Neural progenitor cell (in vitro differentiated cells): ENCODE results near the gene FOLH1. TPM values are rescaled to one million over a fixed set of nuclear protein-coding genes. Genes with fewer than 3 reads are reported as not detected.
"Not testable (repeated sequence)": the region's sequence is repeated elsewhere in the genome, so short reads cannot be mapped to it uniquely, and the experiment has no call there.

ENCODE experiments used
- DNase-seq: peaks from one replicate; pipeline ENCODE4 v3.0.0-alpha.2; 2016; ENCODE audit warnings: low spot score
- H2AFZ ChIP-seq: fragments of 200-600 bp; sonication (generic); replicated peaks from 2 replicates; pipeline ENCODE4 v1.6.1; 2016; ENCODE audit warnings: antibody characterized with exemption
- H3F3A ChIP-seq: fragments of 200-600 bp; sonication (generic); 2 replicates; pipeline ENCODE4 v1.6.1; 2016; ENCODE audit warnings: antibody characterized with exemption, low read depth
- H3K27ac ChIP-seq: fragments of 200-600 bp; sonication (generic); 2 replicates; pipeline ENCODE4 v1.5.1; 2016; ENCODE audit warnings: mild to moderate bottlenecking
- H3K27me3 ChIP-seq: fragments of 200-600 bp; sonication (generic); 2 replicates; pipeline ENCODE4 v1.6.1; 2016; ENCODE audit warnings: mild to moderate bottlenecking, moderate library complexity
- H3K36me3 ChIP-seq: fragments of 200-600 bp; sonication (generic); 2 replicates; pipeline ENCODE4 v1.5.1; 2016
- H3K4me1 ChIP-seq: fragments of 200-600 bp; sonication (generic); 2 replicates; pipeline ENCODE4 v1.6.1; 2016; ENCODE audit warnings: mixed run types
- H3K4me2 ChIP-seq: fragments of 200-600 bp; sonication (generic); 2 replicates; pipeline ENCODE4 v1.6.1; 2016
- H3K4me3 ChIP-seq: fragments of 200-600 bp; sonication (generic); 2 replicates; pipeline ENCODE4 v1.5.1; 2016
- H3K79me2 ChIP-seq: fragments of 200-600 bp; sonication (generic); 2 replicates; pipeline ENCODE4 v1.6.1; 2016; ENCODE audit warnings: low read depth
- H3K9ac ChIP-seq: fragments of 200-600 bp; sonication (generic); 2 replicates; pipeline ENCODE4 v1.6.1; 2016
- H3K9me3 ChIP-seq: fragments of 200-600 bp; sonication (generic); 2 replicates; pipeline ENCODE4 v1.5.1; 2016; ENCODE audit warnings: low read depth
- H4K20me1 ChIP-seq: fragments of 200-600 bp; sonication (generic); 2 replicates; pipeline ENCODE4 v1.6.1; 2016; ENCODE audit warnings: low read depth
- H3K27ac Mint-ChIP-seq: 3 replicates; pipeline ENCODE4 v1.8.0; 2021; ENCODE audit warnings: mixed read lengths
- H3K27me3 Mint-ChIP-seq: 2 replicates; pipeline ENCODE4 v1.8.0; 2022; ENCODE audit warnings: low read depth, mild to moderate bottlenecking, inconsistent platforms, moderate library complexity, mixed read lengths; ENCODE audit not compliant: insufficient read depth
- H3K36me3 Mint-ChIP-seq: 3 replicates; pipeline ENCODE4 v1.8.0; 2021; ENCODE audit warnings: mixed read lengths
- H3K4me1 Mint-ChIP-seq: 3 replicates; pipeline ENCODE4 v1.8.0; 2021; ENCODE audit warnings: mixed read lengths
- H3K4me3 Mint-ChIP-seq: 3 replicates; pipeline ENCODE4 v1.8.0; 2021; ENCODE audit warnings: mild to moderate bottlenecking, moderate library complexity, mixed read lengths
- H3K9me3 Mint-ChIP-seq: 3 replicates; pipeline ENCODE4 v1.8.0; 2020; ENCODE audit warnings: mixed read lengths
- total RNA-seq: library from RNA; depleted of rRNA; stranded (reverse); fragments of >200 nt; gene quantifications from 2 replicates; pipeline ENCODE4 v1.2.3, GENCODE V29; 2015; ENCODE audit warnings: low replicate concordance

Gene FOLH1
- total RNA-seq, 1 donor from 2014 or later: not detected

DNA sequence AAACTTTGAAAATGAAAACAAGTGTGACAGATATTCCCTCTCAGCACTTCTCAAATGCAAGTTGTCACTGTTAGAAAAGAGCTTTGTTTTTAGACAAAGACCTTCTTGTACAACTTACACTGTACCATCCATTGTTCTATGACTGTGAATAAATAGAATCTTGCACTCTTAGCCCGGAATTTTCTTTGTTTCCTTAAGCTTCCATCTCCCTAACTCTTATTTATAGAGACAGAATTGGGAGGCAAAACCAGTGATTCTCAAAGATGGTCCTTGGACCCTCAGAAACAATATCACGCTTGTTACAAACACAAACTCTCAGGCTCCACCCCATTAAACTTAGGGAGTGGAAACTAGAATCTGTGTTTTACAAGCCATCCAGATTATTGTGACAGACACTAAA is 18.1 kb downstream of the FOLH1 start:
- not testable (repeated sequence) for H2AFZ ChIP-seq, H3K27ac ChIP-seq, H3K9ac ChIP-seq, H3K4me1 Mint-ChIP-seq, H3K4me3 ChIP-seq, DNase-seq, H3K27me3 ChIP-seq, H3K27me3 Mint-ChIP-seq, H3K4me3 Mint-ChIP-seq, H3K4me1 ChIP-seq, H4K20me1 ChIP-seq, H3F3A ChIP-seq, H3K4me2 ChIP-seq, H3K79me2 ChIP-seq, H3K27ac Mint-ChIP-seq, H3K9me3 Mint-ChIP-seq, H3K36me3 ChIP-seq, H3K36me3 Mint-ChIP-seq
- H3K9me3 ChIP-seq: peaks cover 17% of the 10 kb centered on the region

DNA sequence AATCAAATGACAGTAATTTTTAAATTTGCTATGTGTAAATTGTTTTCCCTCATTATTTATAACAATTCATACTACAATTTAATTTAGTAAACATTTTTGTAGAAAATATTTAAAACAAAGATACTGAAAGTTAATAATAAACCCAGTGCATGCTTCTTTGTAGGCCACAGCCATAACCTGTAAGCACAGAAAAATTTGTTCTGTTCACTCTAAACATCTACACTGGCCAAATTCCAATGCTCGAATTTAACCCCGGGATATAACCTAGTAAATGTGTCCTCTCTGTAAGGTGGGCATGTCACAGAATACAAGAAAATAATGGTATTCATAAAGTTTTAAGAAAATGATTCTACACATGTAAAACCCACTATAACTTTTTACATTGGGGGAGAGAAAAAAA is 22.2 kb downstream of the FOLH1 start:
- H3K4me3 Mint-ChIP-seq, H3K27ac ChIP-seq, H3K27me3 Mint-ChIP-seq: not testable (repeated sequence)

DNA sequence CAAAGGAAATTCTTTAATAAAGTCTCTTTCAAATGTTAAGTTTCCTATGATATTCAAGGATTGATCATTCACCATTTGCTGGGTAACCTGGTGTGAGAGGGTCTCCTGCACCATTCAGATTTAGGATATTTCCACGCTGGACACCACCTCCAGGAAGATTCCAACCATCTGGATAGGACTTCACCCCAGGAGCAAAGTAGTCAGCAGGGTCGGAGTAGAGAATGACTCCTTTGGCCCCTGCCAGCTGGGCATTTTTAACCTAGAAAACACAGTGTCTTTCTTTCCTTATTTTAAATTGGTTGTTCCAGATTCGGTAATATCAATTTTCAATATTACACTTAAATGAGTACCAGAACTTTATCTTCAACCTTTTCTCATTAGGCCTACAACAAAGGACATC is 22.8 kb downstream of the FOLH1 start:
- DNase-seq, H3K79me2 ChIP-seq, H3K36me3 ChIP-seq, H3K4me3 ChIP-seq, H3K9ac ChIP-seq, H3K27ac Mint-ChIP-seq, H3K27me3 Mint-ChIP-seq, H3K36me3 Mint-ChIP-seq, H3K4me1 Mint-ChIP-seq, H3K27ac ChIP-seq, H3K4me3 Mint-ChIP-seq, H3K4me2 ChIP-seq, H3K4me1 ChIP-seq, H3F3A ChIP-seq, H2AFZ ChIP-seq, H4K20me1 ChIP-seq, H3K27me3 ChIP-seq: not testable (repeated sequence)
- H3K9me3 ChIP-seq: peaks cover 15% of the 10 kb centered on the region
- H3K9me3 Mint-ChIP-seq: peaks cover 13% of the 10 kb centered on the region

More for the DNA sequence above, 22.2 kb downstream of the FOLH1 start:
- not testable (repeated sequence) for H3K36me3 Mint-ChIP-seq, H3K9ac ChIP-seq, H3K4me1 Mint-ChIP-seq, H3K79me2 ChIP-seq, H3F3A ChIP-seq, H3K27ac Mint-ChIP-seq, H3K4me2 ChIP-seq, H2AFZ ChIP-seq, H3K4me3 ChIP-seq, DNase-seq, H4K20me1 ChIP-seq, H3K27me3 ChIP-seq, H3K36me3 ChIP-seq, H3K4me1 ChIP-seq
- H3K9me3 ChIP-seq: peaks cover 15% of the 10 kb centered on the region
- peaks cover 14% of the 10 kb centered on the region for H3K9me3 Mint-ChIP-seq

DNA sequence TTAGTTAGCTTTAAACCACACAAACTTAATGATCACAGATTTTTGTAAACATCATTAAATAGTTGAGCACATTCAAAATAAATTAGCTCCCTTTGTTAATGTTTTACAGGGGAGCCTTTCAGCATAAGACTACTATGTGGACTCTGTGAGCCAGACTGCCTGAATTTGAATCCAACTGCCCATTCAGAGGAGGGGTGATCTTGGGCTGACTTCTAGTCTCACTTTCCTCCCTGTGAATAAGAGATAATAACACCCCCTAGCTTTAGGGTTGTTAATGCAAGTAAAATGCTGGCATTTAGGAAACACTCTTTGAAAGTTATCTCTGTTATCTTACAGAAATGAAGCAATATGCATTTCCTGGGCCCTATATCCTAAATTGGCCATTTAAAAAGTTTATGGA is 23.6 kb downstream of the FOLH1 start:
- H3K27me3 Mint-ChIP-seq: not testable (repeated sequence)

DNA sequence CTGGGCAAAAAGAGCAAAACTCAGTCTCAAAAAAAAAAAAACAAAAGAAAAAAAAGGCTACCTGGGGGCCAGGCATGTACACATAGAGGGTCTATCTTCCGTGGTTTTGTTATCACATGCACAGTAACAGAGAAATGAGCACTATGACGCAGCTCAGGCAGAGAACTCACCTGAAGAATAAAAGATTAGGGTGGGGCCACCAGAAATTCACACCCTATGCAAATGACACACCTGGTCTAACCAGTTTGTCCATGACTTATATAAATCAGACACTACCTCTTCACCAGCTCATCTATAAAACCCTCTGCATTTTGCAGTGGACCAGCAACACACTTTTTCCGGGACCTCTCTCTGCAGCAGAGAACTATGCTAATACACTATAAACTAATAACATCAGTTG is 30.5 kb downstream of the FOLH1 start:
- not testable (repeated sequence) for DNase-seq

More for the DNA sequence above, 23.6 kb downstream of the FOLH1 start:
- not testable (repeated sequence) for H3K4me2 ChIP-seq, H3K36me3 ChIP-seq, H3K27me3 ChIP-seq, H3F3A ChIP-seq, H2AFZ ChIP-seq, DNase-seq, H3K27ac ChIP-seq, H4K20me1 ChIP-seq, H3K36me3 Mint-ChIP-seq, H3K9ac ChIP-seq, H3K79me2 ChIP-seq, H3K4me1 Mint-ChIP-seq, H3K4me1 ChIP-seq, H3K4me3 Mint-ChIP-seq, H3K27ac Mint-ChIP-seq, H3K4me3 ChIP-seq
- peaks cover 15% of the 10 kb centered on the region for H3K9me3 ChIP-seq
- peaks cover 15% of the 10 kb centered on the region for H3K9me3 Mint-ChIP-seq

DNA sequence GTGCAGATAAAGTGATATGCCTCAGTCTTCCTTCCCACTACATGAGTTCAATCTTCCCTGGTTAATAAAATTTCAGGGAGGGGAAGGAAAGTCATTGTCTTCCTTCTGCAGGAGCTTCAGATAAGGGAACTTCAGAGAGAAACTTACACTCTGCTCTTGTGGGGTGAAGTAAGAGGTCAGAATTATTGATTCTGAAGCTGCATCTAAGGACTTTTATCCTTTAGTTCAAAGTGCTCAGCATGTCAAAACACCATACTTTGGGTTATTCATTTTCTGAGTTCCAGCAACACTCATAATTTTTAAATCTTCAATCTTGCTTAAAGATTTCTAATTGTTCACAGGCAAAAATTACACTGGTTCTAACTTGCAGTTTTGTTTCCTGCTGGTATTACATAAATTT is 33.0 kb downstream of the FOLH1 start:
- not testable (repeated sequence) for H3K27me3 Mint-ChIP-seq, H3K27ac Mint-ChIP-seq, H3K9ac ChIP-seq, H2AFZ ChIP-seq, H3F3A ChIP-seq, H3K36me3 ChIP-seq, H3K9me3 Mint-ChIP-seq, DNase-seq, H3K27ac ChIP-seq, H3K4me2 ChIP-seq, H3K9me3 ChIP-seq, H3K79me2 ChIP-seq, H3K4me3 Mint-ChIP-seq, H3K36me3 Mint-ChIP-seq, H3K27me3 ChIP-seq, H4K20me1 ChIP-seq, H3K4me1 Mint-ChIP-seq, H3K4me1 ChIP-seq, H3K4me3 ChIP-seq

More for the DNA sequence above, 30.5 kb downstream of the FOLH1 start:
- H3K9me3 ChIP-seq, H3K36me3 ChIP-seq, H3K4me1 ChIP-seq, H3K9ac ChIP-seq, H4K20me1 ChIP-seq, H2AFZ ChIP-seq, H3K27ac ChIP-seq, H3K4me2 ChIP-seq, H3K27me3 ChIP-seq, H3K79me2 ChIP-seq, H3K4me3 Mint-ChIP-seq, H3K27ac Mint-ChIP-seq, H3K36me3 Mint-ChIP-seq, H3K4me1 Mint-ChIP-seq, H3F3A ChIP-seq, H3K4me3 ChIP-seq, H3K27me3 Mint-ChIP-seq: not testable (repeated sequence)
- peaks cover 14% of the 10 kb centered on the region for H3K9me3 Mint-ChIP-seq

DNA sequence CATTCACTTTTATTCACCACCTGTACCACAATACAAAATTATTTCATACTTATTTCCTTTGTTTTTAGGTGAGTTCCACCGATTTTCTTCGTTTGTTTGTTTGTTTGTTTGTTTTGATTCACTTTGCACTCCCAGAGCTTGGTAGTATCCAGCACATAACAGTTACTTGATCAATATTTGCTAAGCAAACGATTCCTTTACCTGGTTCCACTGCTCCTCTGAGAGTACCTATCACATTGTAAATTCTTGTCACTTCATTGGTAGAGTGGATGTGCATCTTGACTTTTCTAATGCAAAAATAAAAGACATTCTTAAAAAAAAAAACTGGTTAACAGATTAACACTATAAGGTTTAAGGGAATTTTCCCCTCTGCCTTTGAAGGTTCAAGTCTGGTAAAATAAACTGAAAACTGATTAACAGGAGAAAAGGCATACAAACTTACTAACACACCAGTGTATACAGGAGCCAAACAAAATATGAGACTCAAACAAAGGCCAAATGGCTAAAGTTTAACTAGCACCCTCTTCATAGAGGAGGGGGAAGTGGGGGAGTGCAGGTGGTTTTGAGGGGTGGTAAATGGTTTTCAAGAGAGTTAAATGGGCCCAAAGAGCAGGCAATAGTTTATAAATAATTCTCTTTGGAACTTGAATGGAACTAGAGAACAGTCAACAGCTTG is 33.6 kb downstream of the FOLH1 start:
- not testable (repeated sequence) for H3K4me1 Mint-ChIP-seq, H3K9me3 ChIP-seq, H3K4me2 ChIP-seq, H3F3A ChIP-seq, H3K27me3 Mint-ChIP-seq, H4K20me1 ChIP-seq, H3K4me3 ChIP-seq, DNase-seq, H3K9ac ChIP-seq, H3K4me3 Mint-ChIP-seq, H3K27ac Mint-ChIP-seq, H3K27me3 ChIP-seq, H3K79me2 ChIP-seq, H3K36me3 ChIP-seq, H3K36me3 Mint-ChIP-seq, H2AFZ ChIP-seq, H3K27ac ChIP-seq, H3K4me1 ChIP-seq, H3K9me3 Mint-ChIP-seq

DNA sequence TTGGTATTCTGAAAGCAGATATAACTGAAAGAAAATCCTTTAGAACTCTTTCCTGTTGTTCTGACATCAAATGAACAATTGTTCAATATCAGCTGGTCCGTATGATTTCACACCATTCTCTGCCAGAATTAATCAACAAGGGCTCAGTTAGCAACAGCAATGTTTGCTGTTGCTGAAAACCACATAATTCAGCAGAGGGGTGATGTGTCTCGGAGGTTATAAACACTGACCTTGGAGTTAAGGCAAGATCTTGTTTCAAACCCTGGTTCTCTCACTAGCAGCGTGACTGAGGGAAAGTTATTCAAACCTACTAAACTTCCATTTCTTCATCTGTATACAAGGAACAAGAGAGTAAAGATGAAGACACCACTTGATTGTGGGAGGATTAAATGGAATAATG is 36.8 kb downstream of the FOLH1 start:
- not testable (repeated sequence) for H3K36me3 ChIP-seq, H3K27ac ChIP-seq, H3K4me1 Mint-ChIP-seq, H3K79me2 ChIP-seq, H3K27ac Mint-ChIP-seq, H3K4me3 Mint-ChIP-seq, H3K4me3 ChIP-seq, H3K27me3 Mint-ChIP-seq, H3K4me2 ChIP-seq, H3K36me3 Mint-ChIP-seq, H2AFZ ChIP-seq, H4K20me1 ChIP-seq, H3K4me1 ChIP-seq, H3K9me3 Mint-ChIP-seq, H3K9me3 ChIP-seq, H3K27me3 ChIP-seq, H3F3A ChIP-seq, DNase-seq, H3K9ac ChIP-seq
